Adipocyte (in vitro differentiated cells): ENCODE data around the gene TCF4.
"Not testable (repeated sequence)": the region's sequence is repeated elsewhere in the genome, so short reads cannot be mapped to it uniquely, and the experiment has no call there.

Experiments
- DNase-seq: peaks from one replicate; pipeline ENCODE4 v3.0.0-alpha.2; 2015; ENCODE audit warnings: low read depth
- H3K27me3 ChIP-seq: replicated peaks from 2 replicates; pipeline ENCODE4 v1.7.0; 2013; ENCODE audit warnings: mild to moderate bottlenecking, low read length, moderate library complexity; ENCODE audit not compliant: control insufficient read depth, insufficient read depth
- H3K36me3 ChIP-seq: 2 replicates; pipeline ENCODE4 v1.7.0; 2013; ENCODE audit warnings: low read length, mild to moderate bottlenecking, moderate library complexity; ENCODE audit not compliant: control insufficient read depth, insufficient read depth, severe bottlenecking
- H3K4me1 ChIP-seq: 2 replicates; pipeline ENCODE4 v1.7.0; 2013; ENCODE audit warnings: mild to moderate bottlenecking, low read length, moderate library complexity; ENCODE audit not compliant: control insufficient read depth, insufficient read depth
- H3K4me3 ChIP-seq: 2 replicates; pipeline ENCODE4 v1.7.0; 2013; ENCODE audit warnings: mild to moderate bottlenecking, low read length, moderate library complexity
- H3K9ac ChIP-seq: 2 replicates; pipeline ENCODE4 v1.7.0; 2013; ENCODE audit warnings: mild to moderate bottlenecking, low read length, moderate library complexity
- H3K9me3 ChIP-seq: 2 replicates; pipeline ENCODE4 v1.7.0; 2013; ENCODE audit warnings: mild to moderate bottlenecking, low read length, moderate library complexity; ENCODE audit not compliant: control insufficient read depth

Gene TCF4

DNA sequence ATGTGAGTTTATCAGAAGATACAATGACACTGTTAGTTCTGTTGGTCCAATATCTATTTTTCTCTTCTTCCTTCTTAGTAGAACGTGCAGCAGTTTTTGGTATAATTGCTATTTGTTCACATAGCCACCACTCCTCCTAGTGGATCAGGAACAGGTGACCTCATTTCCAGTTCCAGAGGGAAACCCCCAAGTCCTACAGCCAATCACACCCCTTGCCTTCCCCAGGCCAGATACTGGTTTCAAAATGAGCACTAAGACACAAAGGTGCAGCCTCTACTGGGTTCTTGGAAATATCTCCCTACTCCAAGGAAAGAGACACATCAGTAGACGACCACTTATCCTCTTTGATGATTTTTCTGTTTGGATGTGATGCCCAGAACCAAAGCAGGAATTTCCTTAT, 103.2 kb downstream of the TCF4 start:
- Histone ChIP-seq H3K4me1 (peaks cover 6% of the 10 kb centered on the region), H3K36me3 (no peaks in the 10 kb centered on the region), H3K27me3 (no peaks in the 10 kb centered on the region), H3K4me3 (no peak overlapping the region), H3K9me3 (no peaks in the 10 kb centered on the region), H3K9ac (no peak overlapping the region)
- no peak for DNase-seq

DNA sequence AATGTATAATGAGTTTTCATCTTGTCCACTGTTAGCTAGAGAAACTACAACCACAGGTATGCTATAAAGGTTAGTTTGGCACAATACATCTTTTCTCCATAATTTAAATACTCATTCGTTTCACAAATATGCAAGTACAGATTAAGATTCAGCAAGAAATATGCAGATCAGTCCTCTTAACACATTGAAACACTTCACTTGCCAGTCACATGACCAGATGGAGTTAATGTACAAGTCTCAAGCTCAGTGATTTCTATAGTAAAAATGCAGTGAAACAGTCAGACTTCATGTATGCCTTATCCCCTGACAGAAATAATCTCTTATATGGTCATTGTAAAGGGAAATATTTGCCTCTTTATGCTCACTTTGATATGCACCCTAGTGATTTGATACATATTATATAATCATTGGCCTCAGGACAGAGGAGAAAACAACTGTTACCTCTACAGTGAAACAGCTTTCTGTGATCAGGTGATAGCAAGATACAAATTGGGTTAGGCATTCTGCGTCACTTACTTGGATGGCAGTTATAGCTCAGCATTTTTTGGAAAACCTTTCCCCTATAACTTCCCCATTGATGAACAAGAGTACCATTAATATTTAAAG, 104.6 kb downstream of the TCF4 start:
- Histone ChIP-seq H3K4me1 (peaks cover 8% of the 10 kb centered on the region), H3K36me3 (no peaks in the 10 kb centered on the region), H3K27me3 (no peaks in the 10 kb centered on the region), H3K9ac (no peak overlapping the region), H3K9me3 (no peaks in the 10 kb centered on the region), H3K4me3 (no peak overlapping the region)
- DNase-seq, result no peak

DNA sequence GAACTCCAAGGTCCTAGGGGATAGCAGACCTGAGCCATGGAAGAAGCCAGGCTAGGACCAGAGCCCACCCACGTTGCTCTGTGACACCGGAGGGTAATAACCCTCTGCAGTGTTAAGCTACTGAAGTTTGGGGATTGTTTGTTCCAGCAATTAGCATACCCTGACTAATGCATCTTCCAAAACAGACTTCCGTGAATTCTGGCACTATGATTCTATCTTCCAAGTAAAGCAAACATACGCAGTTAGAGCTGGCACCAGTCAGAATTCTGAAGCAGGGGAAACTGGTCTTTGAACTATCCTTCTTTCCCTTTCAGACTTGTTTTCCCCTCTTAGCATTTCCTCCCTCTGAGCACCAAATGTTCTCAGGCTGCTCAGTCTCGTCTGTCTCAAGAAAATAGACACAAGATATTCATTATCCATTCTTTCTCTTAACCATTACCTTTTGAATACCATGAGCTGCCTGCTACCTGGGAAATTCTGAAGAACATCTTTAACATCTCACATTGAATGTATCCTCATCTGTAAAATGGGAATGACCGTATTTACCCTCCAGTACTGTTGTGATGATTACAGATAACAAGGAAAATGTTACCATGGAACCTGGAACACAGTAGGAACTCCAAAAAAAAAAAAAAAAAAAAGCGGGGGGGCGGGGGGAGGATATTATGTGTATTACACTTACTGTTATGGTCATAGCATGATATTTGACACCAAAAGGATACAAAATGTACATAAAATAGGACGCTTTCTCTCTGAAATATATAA, 108.2 kb downstream of the TCF4 start:
- H3K27me3 ChIP-seq, result no peaks in the 10 kb centered on the region
- H3K36me3 ChIP-seq, result no peaks in the 10 kb centered on the region
- H3K4me1 ChIP-seq, result peaks cover 13% of the 10 kb centered on the region
- no peak overlapping the region for H3K4me3 ChIP-seq
- DNase-seq, result no peak
- H3K9me3 ChIP-seq, result no peaks in the 10 kb centered on the region
- no peak overlapping the region for H3K9ac ChIP-seq

DNA sequence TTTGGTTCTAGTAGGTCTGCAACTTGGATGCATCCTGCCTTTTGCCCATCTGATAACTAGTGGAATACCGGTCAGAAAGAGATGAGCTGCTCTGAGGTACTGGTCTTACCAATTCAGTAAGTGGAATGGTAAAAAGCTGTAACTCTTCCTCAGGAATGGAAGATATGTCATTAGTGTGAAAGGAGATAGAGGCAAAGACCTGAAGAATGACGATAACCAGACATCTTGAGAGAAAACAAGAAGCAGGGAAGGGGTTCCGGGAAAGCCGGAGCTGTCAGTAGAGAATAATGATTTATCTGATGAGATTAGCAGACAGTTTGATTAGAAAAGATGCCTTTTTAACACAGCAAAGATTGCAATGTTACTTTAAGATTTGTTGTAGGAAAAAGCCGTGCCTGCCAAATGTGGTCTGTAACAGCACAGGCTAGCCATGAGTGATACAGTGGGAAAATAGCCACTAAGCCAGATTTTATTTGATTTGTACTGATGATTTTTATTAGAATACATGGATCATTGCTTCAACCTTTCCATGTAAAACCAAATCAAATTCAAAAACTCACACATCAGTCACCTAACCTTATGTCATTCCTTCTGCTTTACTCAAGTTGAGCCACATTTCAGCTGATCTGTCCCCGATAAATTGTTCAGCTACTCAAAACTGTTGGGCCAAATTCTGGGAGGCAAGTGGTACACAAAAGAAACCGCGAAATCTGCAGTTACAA, 110.0 kb downstream of the TCF4 start:
- H3K4me3 ChIP-seq, result peak overlapping the region; percentile 84
- peaks cover 13% of the 10 kb centered on the region for H3K4me1 ChIP-seq
- DNase-seq, result no peak
- H3K9ac ChIP-seq, result peak overlapping the region; percentile 75
- no peaks in the 10 kb centered on the region for H3K9me3 ChIP-seq
- H3K36me3 ChIP-seq, result no peaks in the 10 kb centered on the region
- H3K27me3 ChIP-seq, result no peaks in the 10 kb centered on the region

DNA sequence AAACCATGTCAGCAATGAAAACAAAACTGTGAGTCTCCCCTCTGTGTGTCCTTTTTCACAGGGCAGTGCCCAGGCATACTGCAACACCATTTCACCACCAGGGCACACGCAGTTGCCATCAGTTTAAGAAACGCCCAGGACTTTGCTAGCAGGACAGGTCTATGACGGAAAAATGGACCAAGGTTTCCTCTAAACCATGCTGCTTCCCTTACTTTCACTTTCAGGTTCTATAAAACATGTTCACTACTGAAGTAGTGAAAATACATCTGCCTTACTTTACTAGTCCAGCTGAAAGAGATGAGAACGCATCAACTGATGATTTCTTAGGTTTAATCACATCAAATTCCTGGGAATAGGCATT, 110.5 kb downstream of the TCF4 start:
- Histone ChIP-seq H3K27me3 (no peaks in the 10 kb centered on the region), H3K9ac (peak overlapping the region; percentile 75), H3K36me3 (no peaks in the 10 kb centered on the region), H3K4me1 (peaks cover 13% of the 10 kb centered on the region), H3K9me3 (no peaks in the 10 kb centered on the region), H3K4me3 (peak overlapping the region; percentile 84)
- DNase-seq, result no peak

DNA sequence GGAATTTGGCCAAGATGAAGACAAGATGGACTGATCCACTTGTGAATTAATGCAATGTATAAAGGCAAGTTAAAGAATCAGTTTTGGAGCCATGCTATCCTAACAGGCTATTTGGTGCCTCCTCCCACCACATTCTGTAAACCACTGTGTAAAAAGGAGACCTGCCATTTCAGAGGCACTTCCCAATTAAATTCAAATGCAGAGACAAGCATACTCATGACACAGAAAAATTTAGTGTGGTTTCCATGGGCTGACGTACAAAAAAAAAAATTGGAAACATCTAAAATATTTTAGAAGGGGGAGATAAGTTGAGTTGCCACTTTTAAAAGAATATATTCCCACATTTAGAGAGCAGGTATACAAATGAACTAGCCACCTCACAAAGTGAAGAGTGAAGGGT, 112.1 kb downstream of the TCF4 start:
- Histone ChIP-seq H3K4me3 (no peak overlapping the region), H3K9ac (no peak overlapping the region), H3K4me1 (peaks cover 13% of the 10 kb centered on the region), H3K27me3 (no peaks in the 10 kb centered on the region), H3K9me3 (no peaks in the 10 kb centered on the region), H3K36me3 (no peaks in the 10 kb centered on the region)
- DNase-seq, result no peak

DNA sequence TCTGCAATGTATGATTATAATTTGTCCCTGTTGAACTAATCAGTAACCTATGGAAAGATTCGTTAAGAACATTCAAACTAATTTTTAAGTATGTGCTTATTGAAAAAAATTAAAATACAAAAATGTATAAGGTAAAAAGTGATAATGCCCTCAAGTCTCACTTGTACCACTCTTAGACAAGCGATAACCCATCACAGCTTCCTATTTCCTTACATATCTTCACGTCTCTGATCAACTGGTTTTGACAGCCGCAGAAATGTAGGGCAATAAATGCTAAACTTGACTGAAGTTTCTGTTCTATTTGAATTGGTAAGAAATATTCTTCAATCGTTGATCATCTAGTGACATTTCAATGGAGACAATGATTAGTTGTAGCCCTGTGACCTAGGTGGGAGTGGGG, 112.5 kb downstream of the TCF4 start:
- H3K4me1 ChIP-seq, result peaks cover 13% of the 10 kb centered on the region
- H3K36me3 ChIP-seq, result no peaks in the 10 kb centered on the region
- no peaks in the 10 kb centered on the region for H3K9me3 ChIP-seq
- no peaks in the 10 kb centered on the region for H3K27me3 ChIP-seq
- no peak overlapping the region for H3K9ac ChIP-seq
- no peak for DNase-seq
- H3K4me3 ChIP-seq, result no peak overlapping the region

DNA sequence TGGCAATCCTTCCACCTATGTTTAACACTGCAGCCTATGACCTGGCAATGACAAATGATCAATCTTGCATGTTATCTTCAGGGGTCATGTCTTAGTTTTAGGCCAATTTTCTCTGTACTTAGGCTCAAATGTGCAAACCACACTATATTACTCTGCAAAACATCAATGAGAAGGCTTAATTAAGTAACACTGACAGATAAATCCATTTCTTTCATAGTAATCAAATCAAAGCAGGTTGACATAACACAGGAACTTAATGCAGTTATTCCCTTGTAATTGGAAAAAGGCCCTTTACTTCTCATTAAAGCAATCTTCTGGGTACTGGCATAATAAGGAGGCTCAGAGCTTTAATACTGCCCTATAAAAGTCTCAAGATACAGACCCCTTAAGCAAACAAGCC, 114.4 kb downstream of the TCF4 start:
- no peaks in the 10 kb centered on the region for H3K36me3 ChIP-seq
- no peak overlapping the region for H3K9ac ChIP-seq

DNA sequence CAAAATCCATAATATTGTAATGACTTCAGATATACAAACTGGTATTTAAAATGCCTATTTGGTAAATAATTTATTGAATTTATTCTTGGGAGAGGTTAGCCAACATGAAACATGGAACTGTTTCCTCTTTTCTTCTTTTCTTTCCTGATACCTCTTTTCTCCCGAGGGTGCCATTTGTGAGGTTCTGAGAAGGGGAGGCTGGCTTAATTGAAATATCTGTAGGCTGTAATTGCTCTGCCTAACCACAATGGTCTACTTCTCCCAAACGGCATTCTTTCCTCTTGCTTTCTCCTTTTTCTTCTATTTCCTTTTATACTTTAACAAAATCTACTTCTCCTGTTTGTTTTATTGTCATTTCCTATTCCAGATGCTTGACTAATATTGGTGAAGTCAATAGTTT, 114.9 kb downstream of the TCF4 start:
- Histone ChIP-seq H3K36me3 (no peaks in the 10 kb centered on the region), H3K9ac (no peak overlapping the region), H3K27me3 (no peaks in the 10 kb centered on the region), H3K9me3 (no peaks in the 10 kb centered on the region), H3K4me3 (no peak overlapping the region), H3K4me1 (peaks cover 8% of the 10 kb centered on the region)
- no peak for DNase-seq

More for the DNA sequence above, 114.4 kb downstream of the TCF4 start:
- Histone ChIP-seq H3K4me1 (peaks cover 13% of the 10 kb centered on the region), H3K9me3 (no peaks in the 10 kb centered on the region), H3K27me3 (no peaks in the 10 kb centered on the region), H3K4me3 (no peak overlapping the region)
- DNase-seq, result no peak

DNA sequence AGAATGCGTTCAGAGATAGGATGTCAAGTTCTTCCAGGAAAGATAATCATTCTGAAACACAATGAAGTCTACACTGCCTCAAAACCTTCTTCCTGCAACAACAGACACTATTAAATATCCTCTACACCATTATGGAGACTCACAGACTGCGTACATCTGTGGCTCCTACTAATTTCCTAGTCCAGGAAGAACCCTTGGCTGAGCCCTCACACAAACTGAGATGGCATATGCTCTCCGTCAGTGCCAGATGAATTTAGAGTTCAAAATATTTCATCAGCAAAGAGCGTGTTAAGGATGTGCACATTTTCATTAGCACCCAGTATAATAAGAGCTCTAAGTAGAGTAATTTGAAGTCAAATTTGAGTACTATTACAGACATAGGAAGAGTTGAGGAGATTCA, 117.2 kb downstream of the TCF4 start:
- H3K4me1 ChIP-seq, result no peaks in the 10 kb centered on the region
- no peaks in the 10 kb centered on the region for H3K36me3 ChIP-seq
- no peak for DNase-seq
- H3K4me3 ChIP-seq, result no peak overlapping the region
- no peaks in the 10 kb centered on the region for H3K27me3 ChIP-seq
- H3K9ac ChIP-seq, result no peak overlapping the region
- no peaks in the 10 kb centered on the region for H3K9me3 ChIP-seq

DNA sequence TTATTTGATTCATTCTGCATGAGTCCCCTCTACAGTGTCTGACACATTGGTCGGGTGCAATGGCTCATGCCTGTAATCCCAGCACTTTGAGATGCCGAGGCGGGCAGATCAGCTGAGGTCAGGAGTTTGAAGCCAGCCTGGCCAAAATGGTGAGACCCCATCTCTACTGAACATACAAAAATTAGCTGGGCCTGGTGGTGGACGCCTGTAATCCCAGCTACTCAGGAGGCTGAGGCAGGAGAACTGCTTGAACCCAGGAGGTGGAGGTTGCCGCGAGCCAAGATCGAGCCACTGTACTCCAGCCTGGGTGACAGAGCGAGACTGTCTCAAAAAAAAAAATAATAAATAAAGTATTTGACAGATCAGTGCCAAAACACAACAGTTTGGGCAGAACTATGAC, 118.9 kb downstream of the TCF4 start:
- DNase-seq, H3K9me3 ChIP-seq, H3K4me3 ChIP-seq, H3K9ac ChIP-seq, H3K27me3 ChIP-seq, H3K36me3 ChIP-seq, H3K4me1 ChIP-seq: not testable (repeated sequence)
